T-helper 1 cell (primary cell): ENCODE data around the gene ATOSA.

Experiments used
- DNase-seq, 5 donors: peaks; one replicate each; pipeline ENCODE4 v3.0.0-alpha.2; 2012 to 2020
- total RNA-seq, 4 donors: gene quantifications; one replicate each; lab custom pipeline; 2026; lab: John Stamatoyannopoulos, UW

Gene ATOSA
- 94.8 to 123 (median 101) reads per million in 4 donors for total RNA-seq

- DNase-seq = peak; percentile 82 to 91 (median 90)
Observed at GRCh38 chr15:52679232-52680040, at the start of gene ATOSA. Gene ATOSA (minus strand): TSS chr15:52679388. CDS start chr15:52678021, 1,367 bp downstream.

DNA sequence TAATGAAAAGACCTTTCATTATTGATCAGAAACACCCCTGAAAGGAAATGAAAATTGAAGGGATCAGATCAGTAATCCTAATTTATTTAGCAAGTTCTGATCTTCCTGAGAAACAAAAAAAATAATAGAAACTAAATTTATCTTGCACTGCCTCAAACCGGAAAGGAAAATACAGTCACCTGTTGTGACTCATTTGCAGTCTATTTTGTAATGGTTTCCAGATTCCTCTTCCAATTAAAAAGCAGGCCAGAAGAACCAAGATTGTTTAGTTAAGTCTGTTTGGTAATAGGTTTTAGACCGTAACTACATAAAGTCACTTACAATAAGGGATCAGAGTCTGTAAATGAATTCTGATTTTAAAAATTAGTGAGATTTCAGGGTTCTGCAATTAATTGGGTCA, 49.7 kb upstream of the ATOSA start:
- DNase-seq = no peak

DNA sequence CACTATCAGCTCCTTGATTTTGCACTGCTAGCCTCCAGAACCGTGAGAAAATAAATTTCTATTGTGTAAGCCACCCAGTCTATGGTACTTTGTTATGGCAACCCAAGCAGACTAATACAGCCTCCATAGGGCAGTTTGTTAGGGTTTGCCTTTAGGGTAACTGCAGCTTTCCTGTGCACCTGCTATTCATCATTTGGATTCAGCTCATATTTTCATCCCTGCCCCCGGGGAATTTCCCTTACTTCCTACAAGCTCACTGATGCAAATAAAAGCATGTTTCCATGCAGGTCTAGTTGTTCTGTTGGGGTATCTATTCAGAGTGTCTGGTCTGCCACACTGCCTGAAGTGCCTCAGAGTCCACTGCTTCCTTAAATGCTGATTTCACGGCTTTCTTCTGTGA, 48.6 kb upstream of the ATOSA start:
- no peak for DNase-seq

DNA sequence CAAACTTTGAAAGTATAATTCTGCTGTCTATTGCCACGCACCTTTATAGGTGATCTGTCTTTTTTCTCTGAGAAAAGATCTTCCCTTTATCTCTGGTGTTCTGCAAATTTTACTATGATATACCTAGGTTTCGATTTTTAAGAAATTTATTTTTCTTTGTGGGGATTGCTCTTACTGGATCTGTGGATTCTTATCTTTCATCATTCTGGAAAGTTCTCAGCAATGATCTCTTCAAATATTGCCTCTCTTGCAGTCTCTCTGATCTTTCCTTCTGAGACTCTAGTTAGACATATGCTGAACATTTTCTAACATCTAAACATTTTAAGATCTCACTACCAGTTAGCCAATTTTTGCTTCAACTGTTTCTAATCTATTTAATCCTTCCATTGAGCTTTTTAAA, 47.0 kb upstream of the ATOSA start:
- no peak for DNase-seq

GRCh38 chr15:52718551-52718950, 39.4 kb upstream of the ATOSA start:
- DNase-seq = no peak

DNA sequence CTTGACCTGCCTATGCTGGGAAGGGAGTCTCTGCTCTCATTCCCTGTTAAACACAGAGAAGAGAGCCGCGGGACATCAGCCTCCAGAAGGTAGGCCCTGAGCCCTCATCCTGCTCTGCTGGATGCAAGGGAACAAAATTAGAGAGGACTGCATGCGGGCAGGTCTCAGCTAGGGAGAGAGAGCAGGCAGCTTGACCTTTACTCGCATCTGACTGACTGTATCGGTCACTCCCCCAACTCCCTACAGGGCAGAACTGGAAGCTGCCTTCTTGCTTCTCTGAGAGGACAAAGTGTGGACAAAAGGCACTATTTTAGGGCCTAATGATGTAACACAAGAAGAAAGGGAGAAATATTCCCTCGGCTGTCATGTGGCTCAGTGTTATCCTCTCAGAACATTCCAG, 38.7 kb upstream of the ATOSA start:
- no peak for DNase-seq

- DNase-seq = no peak
Observed at GRCh38 chr15:52717481-52717880, 38.3 kb upstream of the ATOSA start.

GRCh38 chr15:52716536-52716935, 37.3 kb upstream of the ATOSA start:
- DNase-seq = no peak

- no peak for DNase-seq
Observed at GRCh38 chr15:52715411-52715810, 36.2 kb upstream of the ATOSA start.

- DNase-seq = no peak
Observed at GRCh38 chr15:52714968-52715367, 35.8 kb upstream of the ATOSA start.

- no peak for DNase-seq
Observed at GRCh38 chr15:52710708-52711389, 31.7 kb upstream of the ATOSA start.

DNA sequence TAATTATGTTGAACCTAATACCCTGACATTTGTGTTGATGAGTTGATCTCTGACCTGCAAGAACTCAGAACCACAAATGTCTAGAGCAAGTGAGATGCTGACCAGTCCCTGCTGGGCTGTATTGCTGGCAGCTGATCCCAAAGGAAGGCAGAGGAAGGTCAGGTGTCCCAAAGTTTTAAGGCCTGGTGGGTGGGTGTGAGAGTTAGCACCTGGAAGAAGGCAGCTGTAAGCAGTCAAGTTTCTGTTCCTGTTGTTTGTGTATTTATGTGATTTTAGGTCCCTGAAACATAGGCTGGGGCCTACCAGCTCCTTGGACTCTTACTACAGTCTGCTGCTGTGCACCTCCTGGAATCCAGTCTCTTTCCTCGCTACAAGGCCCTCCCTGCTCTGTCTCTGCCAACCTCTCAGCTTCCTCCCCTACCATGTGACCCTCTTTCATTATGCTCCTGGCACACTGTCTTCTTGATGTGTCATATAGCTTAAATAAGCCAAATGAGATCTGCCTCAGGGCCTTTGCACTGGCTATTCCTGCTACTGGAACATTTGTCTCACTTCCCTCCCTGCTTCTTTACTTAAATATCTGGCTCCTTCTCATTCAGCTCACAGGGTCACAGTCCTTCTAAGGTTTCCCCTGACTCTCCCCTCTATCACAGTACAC, 31.0 kb upstream of the ATOSA start:
- no peak for DNase-seq

DNA sequence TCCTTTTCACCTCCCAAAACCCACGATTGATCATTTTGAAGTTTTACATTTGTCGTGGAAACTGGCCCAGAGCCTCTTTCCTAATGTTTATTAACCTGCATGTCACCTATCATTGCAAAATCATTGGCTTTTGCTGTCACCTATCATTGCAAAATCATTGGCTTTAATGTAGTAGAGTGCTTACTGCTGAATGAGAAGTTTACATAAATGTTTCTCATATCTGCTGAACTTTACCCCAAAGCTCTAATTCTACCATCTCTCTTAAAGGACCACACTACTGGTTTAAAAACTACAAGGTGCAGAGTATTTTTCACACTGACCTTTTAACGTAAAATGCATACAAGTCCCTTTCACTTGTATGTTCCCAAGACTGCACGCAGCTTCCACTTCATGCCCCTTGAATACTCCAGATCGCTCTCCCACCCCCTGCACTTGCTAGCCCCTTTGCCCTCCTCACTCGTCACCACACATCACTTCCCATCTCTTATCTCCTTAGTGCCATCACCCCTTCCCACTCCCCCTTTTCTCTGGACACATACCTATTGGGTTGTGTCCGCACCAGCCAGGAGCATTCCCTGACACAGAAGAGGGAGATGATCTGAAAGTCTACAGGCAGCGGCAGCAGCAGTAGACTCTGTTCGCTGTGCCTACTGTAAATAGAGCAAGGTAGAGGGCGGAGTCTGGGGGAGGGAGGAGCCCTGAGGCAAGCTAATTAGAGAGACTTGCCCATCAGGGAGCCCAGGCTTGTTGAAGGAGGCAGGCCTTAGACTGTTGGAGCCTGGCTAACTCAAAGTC, 30.2 kb upstream of the ATOSA start:
- no peak for DNase-seq

- DNase-seq = no peak
Observed at GRCh38 chr15:52706091-52706490, 26.9 kb upstream of the ATOSA start.

DNA sequence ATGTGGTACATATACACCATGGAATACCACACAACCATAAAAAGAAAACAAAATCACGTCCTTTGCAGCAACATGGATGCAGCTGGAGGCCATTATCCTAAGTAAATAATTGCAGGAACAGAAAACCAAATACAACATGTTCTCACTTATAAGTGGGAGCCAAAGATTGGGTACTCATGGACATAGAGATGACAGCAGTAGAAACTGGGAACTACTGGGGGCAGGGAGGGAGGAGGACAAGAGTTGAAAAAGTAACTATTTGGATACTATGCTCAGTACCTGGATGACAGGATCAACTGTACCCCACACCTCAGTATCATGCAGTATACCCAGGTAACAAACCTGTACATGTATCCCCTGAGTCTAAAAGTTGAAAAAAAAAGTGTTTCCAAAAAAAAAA, 23.2 kb upstream of the ATOSA start:
- no peak for DNase-seq

DNA sequence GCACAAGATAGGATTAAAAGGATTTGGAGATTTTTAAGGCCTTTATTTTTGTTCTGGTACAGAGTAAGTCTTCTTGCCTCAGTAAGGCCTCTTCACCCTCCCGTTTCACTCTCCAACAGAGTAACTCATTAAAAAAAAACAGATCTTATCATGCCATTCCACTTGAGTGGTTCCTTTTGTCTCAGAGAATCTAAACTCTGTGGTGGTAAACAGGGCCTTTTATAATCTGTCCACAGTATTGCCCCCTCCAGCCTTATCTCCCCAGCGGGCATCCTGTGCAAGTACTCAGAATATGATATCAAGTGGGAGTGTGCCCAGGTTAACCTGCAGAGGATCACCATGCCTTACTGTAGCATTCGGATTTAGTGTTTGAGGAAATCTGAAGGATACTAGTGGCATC, 20.3 kb upstream of the ATOSA start:
- no peak for DNase-seq

DNA sequence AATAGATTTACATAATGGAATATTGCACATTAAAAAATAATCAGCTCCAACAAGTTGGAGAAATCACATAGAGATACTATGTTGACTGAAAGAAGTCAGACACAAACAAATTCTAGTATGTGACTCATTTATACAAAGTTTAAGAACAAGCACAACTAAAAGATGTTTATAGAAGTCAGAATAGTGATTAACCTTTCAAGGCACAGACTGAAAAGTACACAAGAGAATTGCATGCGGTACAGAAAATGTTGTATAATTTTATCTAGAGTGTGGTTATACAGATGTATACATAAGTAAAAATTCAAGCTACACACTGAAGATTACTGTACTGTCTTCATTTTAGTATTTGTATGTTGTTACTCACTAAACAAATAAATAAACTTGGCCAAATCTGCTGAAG, 19.3 kb upstream of the ATOSA start:
- DNase-seq = no peak

GRCh38 chr15:52697051-52697450, 17.9 kb upstream of the ATOSA start:
- DNase-seq = no peak

GRCh38 chr15:52695154-52695553, 16.0 kb upstream of the ATOSA start:
- DNase-seq = no peak

GRCh38 chr15:52689562-52689961, 10.4 kb upstream of the ATOSA start:
- no peak for DNase-seq

GRCh38 chr15:52683580-52683979, 4.4 kb upstream of the ATOSA start:
- peak in 1 of 5 donors; percentile 29 for DNase-seq

- peak in 1 of 5 donors; percentile 36 for DNase-seq
Observed at GRCh38 chr15:52682781-52683180, 3.6 kb upstream of the ATOSA start.

DNA sequence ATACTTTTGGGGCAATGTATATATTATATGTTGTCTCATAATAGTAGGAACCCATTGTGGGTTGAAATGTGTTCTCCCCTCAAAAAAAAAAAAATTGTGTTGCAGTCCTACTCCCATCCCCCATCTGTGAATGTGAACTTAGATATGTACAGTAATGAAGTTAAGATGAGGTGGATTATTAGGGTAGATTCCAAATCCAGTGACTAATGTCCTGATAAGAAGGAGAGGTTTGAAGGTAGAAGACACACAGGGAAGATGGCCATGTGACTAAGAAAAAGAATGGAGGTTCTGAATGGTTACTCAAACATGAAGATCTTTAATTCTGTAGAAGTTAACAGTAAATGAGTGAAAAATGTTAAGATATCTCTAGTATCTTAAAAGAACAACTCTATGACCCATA, 3.0 kb upstream of the ATOSA start:
- no peak for DNase-seq
